ENCODE data around the gene PNLDC1. TPM values are rescaled to one million over a fixed set of nuclear protein-coding genes. Genes with fewer than 3 reads are reported as not detected.

PNLDC1 gene
- total and polyA plus RNA-seq, 3 donors from 2014 or later, result 11.4 to 31.6 (median 19.9) TPM

DNA sequence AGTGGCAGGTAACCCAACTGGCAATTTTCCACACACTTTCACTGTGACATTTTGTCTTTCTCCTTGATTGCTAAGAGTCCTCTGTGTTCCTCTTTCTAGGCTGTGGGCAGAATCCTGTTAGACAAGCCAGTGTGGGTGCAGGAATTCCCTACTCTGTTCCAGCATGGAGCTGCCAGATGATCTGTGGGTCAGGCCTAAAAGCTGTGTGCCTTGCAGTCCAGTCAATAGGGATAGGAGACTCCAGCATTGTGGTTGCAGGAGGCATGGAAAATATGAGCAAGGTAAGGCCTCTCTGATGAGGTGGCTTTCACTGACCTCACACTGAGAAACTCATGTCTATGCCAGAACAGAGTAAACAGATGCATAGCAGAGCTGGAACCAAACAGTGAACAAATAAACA lies 33.2 kb upstream of the PNLDC1 start:
- TF ChIP-seq, protein P1, sequence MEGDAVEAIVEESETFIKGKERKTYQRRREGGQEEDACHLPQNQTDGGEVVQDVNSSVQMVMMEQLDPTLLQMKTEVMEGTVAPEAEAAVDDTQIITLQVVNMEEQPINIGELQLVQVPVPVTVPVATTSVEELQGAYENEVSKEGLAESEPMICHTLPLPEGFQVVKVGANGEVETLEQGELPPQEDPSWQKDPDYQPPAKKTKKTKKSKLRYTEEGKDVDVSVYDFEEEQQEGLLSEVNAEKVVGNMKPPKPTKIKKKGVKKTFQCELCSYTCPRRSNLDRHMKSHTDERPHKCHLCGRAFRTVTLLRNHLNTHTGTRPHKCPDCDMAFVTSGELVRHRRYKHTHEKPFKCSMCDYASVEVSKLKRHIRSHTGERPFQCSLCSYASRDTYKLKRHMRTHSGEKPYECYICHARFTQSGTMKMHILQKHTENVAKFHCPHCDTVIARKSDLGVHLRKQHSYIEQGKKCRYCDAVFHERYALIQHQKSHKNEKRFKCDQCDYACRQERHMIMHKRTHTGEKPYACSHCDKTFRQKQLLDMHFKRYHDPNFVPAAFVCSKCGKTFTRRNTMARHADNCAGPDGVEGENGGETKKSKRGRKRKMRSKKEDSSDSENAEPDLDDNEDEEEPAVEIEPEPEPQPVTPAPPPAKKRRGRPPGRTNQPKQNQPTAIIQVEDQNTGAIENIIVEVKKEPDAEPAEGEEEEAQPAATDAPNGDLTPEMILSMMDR (IDR thresholded peaks at IDR 0.05), result no peak
- TF ChIP-seq POLR2A (IDR thresholded peaks at IDR 0.05), result no peak
- no peaks in the 10 kb centered on the region for H3K9me3 ChIP-seq
- peaks cover 6% of the 10 kb centered on the region for H3K4me1 ChIP-seq
- H3K36me3 ChIP-seq (ENCODE audit: low read depth, missing control alignments), result no peaks in the 10 kb centered on the region
- DNase-seq, result no peak
- no peak overlapping the region for H3K4me3 ChIP-seq
- intact Hi-C loops (cut with DNase I; ENCODE audit: low total_unique reads), result no loop called here
- no peak overlapping the region for H3K27ac ChIP-seq
- no peaks in the 10 kb centered on the region for H3K27me3 ChIP-seq

DNA sequence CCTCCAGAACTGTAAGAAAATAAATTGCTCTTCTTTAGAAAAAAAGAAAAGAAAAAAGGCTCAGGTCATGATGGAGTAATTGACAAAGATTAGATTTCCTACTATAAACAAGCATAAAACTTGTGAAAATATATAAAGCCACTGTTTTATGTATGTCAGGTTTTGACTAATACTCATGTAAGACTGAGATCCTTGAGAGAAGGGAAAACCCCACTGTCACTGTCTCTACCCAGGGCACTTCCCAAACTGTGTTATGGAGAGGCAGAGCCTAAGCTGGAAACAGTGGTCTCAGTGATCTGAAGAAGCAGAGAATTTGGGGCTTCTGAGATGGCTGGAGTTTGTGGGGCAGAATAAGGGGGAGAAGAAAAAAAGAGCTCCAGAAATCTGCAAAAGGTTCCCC lies 30.6 kb upstream of the PNLDC1 start:
- no peak overlapping the region for H3K4me3 ChIP-seq
- no peak overlapping the region for H3K27ac ChIP-seq
- no peak for TF ChIP-seq POLR2A (IDR thresholded peaks at IDR 0.05)
- TF ChIP-seq, protein P1 (IDR thresholded peaks at IDR 0.05), result no peak
- no peak for DNase-seq
- intact Hi-C loops (cut with DNase I; ENCODE audit: low total_unique reads), result no loop called here
- H3K9me3 ChIP-seq, result no peaks in the 10 kb centered on the region
- no peaks in the 10 kb centered on the region for H3K4me1 ChIP-seq
- no peaks in the 10 kb centered on the region for H3K36me3 ChIP-seq (ENCODE audit: low read depth, missing control alignments)
- no peaks in the 10 kb centered on the region for H3K27me3 ChIP-seq

DNA sequence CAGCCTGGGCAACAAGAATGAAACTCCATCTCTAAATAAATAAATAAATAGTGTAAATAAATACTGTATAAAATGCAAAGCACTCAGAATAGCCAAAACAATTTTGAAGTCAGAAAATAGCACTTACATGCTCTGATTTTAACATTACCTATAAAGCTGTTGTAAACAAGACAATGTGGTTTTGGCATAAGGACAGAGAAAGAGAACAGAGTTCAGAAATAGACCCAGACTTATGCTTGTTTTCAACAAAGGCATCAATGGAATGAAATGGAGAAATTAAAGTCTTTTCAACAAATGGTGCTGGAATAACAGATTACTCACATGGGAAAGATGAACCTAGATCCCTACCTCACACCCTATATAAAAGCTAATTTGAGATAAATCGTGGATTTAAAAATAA lies 27.9 kb upstream of the PNLDC1 start:
- H3K36me3 ChIP-seq (ENCODE audit: low read depth, missing control alignments), result no peaks in the 10 kb centered on the region
- no peak overlapping the region for H3K4me3 ChIP-seq
- no peak overlapping the region for H3K27ac ChIP-seq
- H3K27me3 ChIP-seq, result no peaks in the 10 kb centered on the region
- WGBS, 2 donors, result 0% methylated on average over 1 of the region's 1 CpG
- intact Hi-C loops (cut with DNase I; ENCODE audit: low total_unique reads), result no loop called here
- TF ChIP-seq, protein P1 (IDR thresholded peaks at IDR 0.05), result no peak
- H3K4me1 ChIP-seq, result no peaks in the 10 kb centered on the region
- no peak for DNase-seq
- H3K9me3 ChIP-seq, result no peaks in the 10 kb centered on the region

DNA sequence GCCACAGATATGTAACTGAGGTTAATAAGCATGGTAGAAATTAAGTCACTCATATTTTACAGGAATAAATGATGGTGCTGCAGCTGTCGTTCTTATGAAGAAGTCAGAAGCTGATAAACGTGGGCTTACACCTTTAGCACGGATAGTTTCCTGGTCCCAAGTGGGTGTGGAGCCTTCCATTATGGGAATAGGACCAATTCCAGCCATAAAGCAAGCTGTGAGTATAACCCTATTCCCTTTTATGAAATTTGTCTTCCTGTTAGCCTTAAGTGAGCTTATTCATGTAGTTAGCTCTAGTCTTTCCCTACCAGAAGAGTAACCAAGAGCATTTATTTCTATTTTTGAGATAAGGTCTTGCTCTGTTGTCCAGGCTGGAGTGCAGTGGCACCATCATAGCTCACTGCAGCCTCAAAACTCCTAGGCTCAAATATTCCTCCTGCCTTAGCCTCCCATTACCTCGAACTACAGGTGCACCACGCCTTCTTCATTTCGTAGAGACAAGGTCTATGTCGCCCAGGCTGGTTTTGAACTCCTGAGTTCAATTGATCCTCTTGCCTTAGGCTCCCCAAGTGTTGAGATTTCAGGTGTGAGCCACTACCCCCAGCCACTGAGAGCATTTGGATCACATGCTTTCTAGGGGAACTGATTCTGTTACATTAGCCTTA lies 22.7 kb upstream of the PNLDC1 start:
- no peak overlapping the region for H3K4me3 ChIP-seq
- TF ChIP-seq, protein P1 (IDR thresholded peaks at IDR 0.05), result no peak
- no peak for TF ChIP-seq POLR2A (IDR thresholded peaks at IDR 0.05)
- H3K9me3 ChIP-seq, result no peaks in the 10 kb centered on the region
- no peaks in the 10 kb centered on the region for H3K27me3 ChIP-seq
- intact Hi-C loops (cut with DNase I; ENCODE audit: low total_unique reads), result no loop called here
- 76 to 86% methylated on average over 7 of the region's 7 CpGs for WGBS, 2 donors
- H3K27ac ChIP-seq, result no peak overlapping the region
- no peaks in the 10 kb centered on the region for H3K4me1 ChIP-seq
- no peak for DNase-seq
- no peaks in the 10 kb centered on the region for H3K36me3 ChIP-seq (ENCODE audit: low read depth, missing control alignments)

DNA sequence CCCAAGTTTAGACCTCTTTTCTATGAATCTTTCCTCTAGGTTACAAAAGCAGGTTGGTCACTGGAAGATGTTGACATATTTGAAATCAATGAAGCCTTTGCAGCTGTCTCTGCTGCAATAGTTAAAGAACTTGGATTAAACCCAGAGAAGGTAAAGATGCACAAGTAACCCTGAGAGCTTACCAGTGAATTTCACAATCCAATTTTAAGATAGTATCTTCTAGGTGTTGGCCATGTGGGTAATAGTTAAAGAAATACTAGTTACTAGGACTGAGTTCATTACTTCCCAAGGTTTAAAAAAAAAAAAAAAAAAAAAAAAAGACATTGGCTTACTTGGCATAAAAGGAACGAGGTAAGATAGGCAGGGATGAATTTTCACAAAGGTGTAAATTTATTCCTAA lies 21.9 kb upstream of the PNLDC1 start:
- WGBS, 2 donors, result 45 to 56% methylated on average over 1 of the region's 1 CpG
- intact Hi-C loops (cut with DNase I; ENCODE audit: low total_unique reads), result no loop called here
- Histone ChIP-seq H3K4me1 (no peaks in the 10 kb centered on the region), H3K27ac (no peak overlapping the region), H3K4me3 (no peak overlapping the region), H3K9me3 (no peaks in the 10 kb centered on the region), H3K27me3 (no peaks in the 10 kb centered on the region), H3K36me3 (ENCODE audit: low read depth, missing control alignments) (no peaks in the 10 kb centered on the region)
- DNase-seq, result no peak
- TF ChIP-seq, protein P1 (IDR thresholded peaks at IDR 0.05), result no peak
- no peak for TF ChIP-seq POLR2A (IDR thresholded peaks at IDR 0.05)

Data from testis (tissue), 3 donors.